Glomerular visceral epithelial cell (primary cell): ENCODE measurements around the gene NANOS2.
A peak's percentile ranks its signal among the peaks of the same experiment; 100 is the strongest.

Source experiments
- DNase-seq: peaks from one replicate; pipeline ENCODE4 v3.0.0-alpha.2; 2016; ENCODE audit errors: extremely low spot score

NANOS2 gene

DNA sequence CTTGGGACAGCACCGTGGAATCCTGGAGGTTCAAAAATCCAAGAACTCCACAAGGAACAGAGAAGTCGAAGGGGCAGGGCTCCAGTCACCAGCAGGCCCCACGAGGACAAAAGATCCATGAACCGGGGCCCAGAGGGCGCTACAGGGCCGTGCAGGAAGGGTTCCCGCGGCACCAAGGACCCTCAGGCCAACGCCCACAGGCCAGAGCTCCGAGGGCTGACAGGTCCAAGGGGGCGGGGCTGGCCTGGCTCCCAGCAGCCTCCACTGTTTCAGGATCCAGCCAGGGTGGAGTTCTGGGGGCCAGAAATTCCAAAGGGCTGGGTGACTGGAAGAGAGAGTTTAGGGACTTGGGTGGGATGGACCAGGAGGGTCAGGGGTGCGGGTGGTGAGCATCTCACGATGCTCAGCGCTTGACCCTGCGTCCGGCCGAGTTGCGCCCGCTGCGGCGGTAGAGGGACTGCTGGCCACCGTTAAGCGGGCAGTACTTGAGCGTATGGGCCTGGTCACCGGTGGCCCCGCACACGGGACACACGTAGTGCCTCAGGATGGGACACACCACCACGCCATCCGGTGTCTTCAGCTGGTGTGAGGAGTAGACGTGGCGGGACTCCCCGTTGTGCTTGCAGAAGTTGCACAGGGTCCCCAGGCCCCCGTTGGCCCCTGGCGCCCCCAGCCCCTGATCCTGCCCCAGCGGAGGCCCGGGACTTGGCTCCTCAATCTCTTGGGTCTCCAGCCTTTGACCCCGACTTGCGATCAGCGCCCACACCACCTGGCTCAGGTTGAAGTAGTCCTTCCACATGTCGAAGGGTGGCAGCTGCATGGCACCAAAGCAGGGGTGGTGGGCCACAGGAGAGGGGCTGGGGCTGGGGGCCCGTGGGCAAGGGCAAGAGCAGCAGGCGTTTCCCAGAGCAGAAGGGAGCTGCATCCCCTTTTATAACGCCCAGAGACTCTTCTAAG, at the start of gene NANOS2:
TSS of gene NANOS2 (minus strand) at position 905 of the 957 bp plus-strand sequence. CDS start at position 820, 85 bp downstream.
- no peak for DNase-seq

DNA sequence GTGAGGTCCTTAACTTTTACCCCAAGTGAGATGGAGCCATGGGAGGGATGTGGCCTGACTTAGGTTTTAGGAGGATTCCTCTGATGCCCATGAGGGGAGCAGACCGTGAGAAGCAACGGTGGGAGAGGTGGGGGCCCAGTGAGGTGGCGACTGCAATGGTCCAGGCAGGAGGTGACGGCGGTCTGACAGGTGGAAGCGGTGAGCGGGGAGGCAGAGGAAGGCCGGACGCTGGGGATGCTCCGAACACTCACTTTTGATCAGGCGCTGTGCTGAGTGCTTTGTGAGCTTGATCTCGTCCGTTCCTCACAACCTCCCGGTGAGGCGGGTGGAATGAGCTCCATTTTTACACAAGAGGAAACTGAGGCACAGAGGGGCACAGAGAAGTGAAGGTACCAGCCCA, 47.4 kb upstream of the NANOS2 start:
- DNase-seq, result no peak

DNA sequence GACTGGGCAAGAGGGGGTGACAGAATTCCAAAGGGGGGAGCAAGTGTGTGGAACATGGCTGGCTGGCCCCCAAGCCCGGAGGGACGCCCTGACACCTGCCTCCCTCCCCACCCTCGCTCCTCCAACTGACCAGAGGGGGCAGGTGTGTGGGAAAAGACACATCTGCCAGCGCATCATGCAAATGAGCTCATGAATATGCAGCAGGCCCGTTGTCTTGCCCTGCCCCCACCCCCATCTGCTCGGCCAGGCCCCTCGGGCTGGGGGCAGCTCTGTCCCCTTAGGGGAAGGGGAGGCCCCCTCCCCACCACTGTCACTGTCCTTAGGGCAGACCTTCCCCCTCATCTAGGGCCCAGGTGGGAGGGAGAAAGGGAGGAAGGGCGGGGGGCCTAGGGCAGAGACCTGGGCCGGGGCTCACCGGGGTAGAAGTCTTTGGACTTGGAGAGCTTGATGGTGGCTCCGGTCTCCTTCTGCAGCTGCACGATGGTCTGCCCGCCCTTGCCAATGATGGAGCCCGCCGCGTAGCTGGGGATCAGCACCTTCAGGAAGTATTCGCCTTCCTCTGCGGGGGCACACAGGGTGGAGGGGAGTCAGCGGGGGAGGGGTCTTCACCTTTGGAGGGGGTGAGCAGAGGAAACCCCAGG, 46.1 kb upstream of the NANOS2 start:
- DNase-seq, result no peak

GRCh38 chr19:45959517-45960025, 45.0 kb upstream of the NANOS2 start:
- DNase-seq, result no peak

- no peak for DNase-seq
These were observed 44.4 kb upstream of the NANOS2 start for GRCh38 chr19:45958769-45959516.

GRCh38 chr19:45958320-45958719, 43.7 kb upstream of the NANOS2 start:
- DNase-seq, result no peak

- no peak for DNase-seq
These were observed 41.5 kb upstream of the NANOS2 start for GRCh38 chr19:45955905-45956608.

- DNase-seq, result no peak
These were observed 39.6 kb upstream of the NANOS2 start for GRCh38 chr19:45954156-45954555.

GRCh38 chr19:45953676-45954075, 39.1 kb upstream of the NANOS2 start:
- DNase-seq, result no peak

- DNase-seq, result peak; percentile 46
These were observed 38.3 kb upstream of the NANOS2 start for GRCh38 chr19:45952686-45953505.

GRCh38 chr19:45952341-45952685, 37.7 kb upstream of the NANOS2 start:
- no peak for DNase-seq

GRCh38 chr19:45947926-45948325, 33.3 kb upstream of the NANOS2 start:
- DNase-seq, result peak; percentile 19

GRCh38 chr19:45940515-45940805, 25.9 kb upstream of the NANOS2 start:
- no peak for DNase-seq

DNA sequence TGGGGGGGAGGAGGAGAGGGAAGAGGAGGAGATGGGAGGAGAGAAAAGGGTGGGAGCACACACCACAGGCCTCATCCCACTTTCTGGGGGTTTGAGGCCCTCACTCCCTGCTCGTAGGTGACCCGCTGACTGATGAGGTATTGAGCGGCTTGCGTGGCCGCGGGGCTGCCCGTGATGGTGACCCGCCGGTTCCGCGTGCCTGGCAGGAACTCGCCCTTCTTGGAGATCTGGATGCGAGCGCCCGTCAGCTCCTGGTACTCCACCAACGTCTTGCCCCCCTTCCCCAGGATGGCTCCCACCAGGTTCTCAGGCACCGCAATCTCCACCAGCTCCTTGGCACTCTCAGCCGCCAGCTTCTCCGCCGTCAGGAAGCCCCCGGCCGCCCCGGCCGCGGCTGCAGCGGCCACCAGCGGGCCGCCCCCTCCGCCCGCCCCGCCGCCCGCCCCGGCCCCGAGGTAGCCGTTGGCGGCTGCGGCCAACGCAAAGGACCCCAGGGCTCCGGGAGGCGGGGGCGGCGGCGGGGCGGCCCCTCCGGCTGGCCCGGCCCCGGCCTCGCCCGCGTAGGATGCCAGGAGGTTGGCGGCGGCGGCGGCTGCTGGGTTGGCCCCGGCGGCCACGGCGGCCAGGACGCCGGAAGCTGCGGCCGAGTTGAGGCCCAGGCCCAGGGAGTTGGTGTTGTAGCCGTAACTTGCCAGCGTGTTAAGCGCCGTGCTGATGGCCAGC, 25.4 kb upstream of the NANOS2 start:
- DNase-seq, result no peak

DNA sequence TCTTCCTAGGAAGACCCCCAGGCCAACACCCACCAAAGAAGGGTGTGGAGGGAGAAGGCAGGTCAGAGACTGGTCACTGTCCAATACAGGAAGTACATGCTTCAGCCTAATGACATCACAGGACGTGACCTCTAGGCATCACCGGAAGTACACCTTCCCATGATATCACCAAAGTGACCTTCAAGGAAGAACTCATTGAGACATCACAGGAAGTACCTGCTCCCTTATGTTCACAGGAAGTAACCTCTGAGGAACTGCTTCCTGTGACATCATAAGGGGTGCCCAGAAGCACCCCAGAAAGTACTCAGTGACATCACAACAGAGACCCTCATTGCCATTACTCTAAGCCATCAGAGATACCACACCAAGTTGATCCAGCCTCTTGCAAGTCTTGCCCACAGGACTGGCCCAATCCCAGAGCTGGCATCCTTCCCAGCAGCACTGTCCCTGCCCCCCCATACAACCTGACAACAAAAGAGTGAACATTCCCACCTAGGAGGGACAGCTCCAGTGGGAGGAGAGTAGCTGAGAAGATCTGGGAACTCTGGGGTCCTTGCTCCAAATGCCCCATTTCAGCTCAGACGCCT, 24.2 kb upstream of the NANOS2 start:
- DNase-seq, result no peak

- DNase-seq, result no peak
These were observed 20.7 kb upstream of the NANOS2 start for GRCh38 chr19:45935267-45935666.

- no peak for DNase-seq
These were observed 20.1 kb upstream of the NANOS2 start for GRCh38 chr19:45934551-45935230.

- no peak for DNase-seq
These were observed 19.2 kb upstream of the NANOS2 start for GRCh38 chr19:45933759-45934158.

- DNase-seq, result no peak
These were observed 16.5 kb upstream of the NANOS2 start for GRCh38 chr19:45931055-45931454.
